Stimulated activated CD8-positive, alpha-beta memory T cell treated with anti-CD3 and anti-CD28 coated beads, Interleukin-2, amount 100 ng/mL, for 1 hour (primary cell): ENCODE data around the gene CHAMP1.

Source experiments
- DNase-seq, 2 donors: peaks; one replicate each; pipeline ENCODE4 v3.0.0-alpha.2; 2020; ENCODE audit warnings: low read depth in 2 of 2

The CHAMP1 gene

DNA sequence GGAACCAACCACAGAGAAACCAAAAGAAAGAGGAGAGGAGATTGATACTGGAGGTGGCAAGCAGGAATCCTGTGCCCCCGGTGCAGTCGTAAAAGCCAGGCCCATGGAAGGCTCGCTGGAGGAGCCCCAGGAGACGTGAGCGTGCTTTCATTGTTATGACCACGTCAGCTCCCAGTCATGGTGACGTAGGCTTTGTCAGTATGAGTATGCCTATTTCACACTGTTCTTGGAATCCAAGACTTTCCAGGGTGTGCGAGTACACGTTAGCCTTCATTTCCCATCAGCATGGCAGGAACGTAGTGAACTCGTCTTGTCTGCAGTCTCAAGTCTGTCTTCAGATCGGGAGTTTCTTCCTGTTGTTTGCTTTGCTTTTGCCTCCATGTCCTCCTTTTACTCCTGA, 15.4 kb upstream of the CHAMP1 start:
- no peak for DNase-seq

DNA sequence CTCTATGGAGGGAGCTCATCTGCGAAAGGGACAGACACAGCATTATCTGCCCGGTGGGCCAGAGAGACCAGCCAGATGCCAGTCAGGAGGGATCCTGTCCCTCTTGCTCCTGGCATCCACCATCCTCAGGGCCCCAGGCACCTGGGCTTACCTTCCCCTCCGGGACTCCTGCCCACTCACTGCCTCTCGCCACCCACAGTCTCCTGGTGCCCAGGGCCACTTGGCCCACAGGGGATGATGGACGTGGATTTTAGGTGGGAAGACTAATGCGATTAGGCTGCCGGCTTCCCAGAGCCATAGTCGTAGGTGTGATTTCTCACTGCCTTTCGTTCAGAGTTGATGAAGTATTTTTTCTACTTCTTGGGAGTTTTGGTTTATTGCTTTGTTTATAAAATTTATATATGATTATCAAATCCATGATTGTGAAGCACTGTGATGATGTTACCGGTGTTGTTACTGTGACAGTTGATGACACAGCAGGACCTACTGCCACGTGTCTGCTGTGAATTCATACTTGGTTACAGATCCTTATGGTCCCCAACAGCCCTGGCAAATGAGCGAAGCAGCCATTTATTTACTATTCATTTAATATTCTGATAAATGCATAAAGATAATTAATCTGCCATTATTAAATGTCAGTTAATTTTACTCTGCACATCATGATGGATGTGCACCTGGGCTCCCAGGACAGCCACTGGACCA, 14.5 kb upstream of the CHAMP1 start:
- DNase-seq, result no peak

DNA sequence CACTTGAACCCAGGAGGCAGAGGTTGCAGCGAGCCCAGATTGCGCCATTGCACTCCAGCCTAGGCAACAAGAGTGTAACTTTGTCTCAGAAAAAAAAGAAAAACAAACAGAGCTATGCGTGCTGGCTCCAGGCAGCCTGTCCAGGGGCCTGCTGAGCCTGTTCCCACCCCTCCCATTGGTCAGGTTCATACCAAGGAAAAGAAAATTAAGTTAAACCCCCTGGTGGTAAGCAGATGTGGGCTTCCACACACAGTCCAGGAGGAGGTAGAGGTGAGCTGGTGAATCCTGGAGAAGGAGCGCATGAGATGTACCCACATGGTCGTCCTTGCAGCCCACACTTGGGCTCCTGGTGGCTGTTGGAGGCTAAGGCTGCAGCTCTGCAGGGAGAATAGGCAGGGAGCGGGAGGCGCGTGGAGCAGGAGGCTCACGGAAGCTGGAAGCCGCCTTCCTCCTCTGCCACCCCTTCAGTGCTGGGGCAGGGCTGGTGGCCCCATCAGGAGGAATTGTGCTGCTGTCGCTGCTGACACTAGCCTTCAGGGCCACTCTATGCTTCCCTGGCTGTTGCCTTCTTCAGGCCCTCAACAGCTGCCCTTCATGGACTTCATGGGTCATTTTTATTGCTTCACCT, 10.5 kb upstream of the CHAMP1 start:
- DNase-seq, result no peak

DNA sequence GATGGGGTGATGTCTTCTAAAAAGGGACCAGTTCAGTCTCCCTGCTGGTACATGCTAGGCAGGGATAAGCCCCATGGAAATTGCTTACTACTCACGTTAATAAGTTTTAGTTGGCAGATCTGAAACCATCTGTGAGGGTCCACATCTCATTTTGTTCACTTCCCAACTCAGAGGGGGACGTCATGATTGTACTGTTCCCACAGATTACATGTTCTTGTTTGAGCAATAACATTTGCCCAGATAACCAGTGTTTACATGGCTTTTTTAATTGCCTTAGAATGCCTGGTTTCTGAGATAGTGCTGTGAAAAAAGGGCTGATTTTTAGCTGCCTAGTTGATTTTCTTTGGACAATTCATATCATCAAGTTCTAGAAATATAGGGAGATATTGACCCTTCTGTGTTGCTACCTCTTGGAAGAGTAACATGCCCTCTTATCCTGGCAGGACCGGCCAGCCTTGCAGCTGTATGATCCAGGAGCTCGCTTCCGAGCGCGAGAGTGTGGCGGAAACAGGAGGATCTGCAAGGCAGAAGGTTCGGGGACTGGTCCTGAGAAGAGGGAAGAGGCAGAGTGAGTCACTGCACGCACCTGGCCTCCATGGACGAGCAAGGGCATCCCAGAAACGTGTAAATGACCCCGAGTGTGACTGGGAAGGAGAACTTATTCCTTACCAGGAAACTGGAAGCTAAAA, 9.8 kb upstream of the CHAMP1 start:
- DNase-seq, result no peak

DNA sequence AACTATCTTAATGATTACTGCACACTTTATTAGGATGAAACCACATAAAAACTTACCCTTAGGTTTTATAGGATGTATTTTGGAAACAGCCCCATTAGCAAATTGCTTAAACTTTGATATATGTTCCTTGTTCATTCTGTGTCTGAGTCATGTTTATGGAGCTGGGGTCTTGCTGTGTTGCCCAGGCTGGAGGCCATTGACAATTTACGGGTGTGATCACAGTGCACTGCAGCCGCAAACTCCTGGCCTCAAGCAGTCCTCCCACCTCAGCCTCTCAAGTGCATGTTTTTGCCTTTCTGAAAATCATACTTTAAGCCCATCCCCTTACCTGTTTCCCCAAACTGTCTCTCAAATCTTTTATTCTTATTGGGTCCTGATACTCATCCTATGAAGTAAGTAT, 5.2 kb upstream of the CHAMP1 start:
- DNase-seq, result no peak

DNA sequence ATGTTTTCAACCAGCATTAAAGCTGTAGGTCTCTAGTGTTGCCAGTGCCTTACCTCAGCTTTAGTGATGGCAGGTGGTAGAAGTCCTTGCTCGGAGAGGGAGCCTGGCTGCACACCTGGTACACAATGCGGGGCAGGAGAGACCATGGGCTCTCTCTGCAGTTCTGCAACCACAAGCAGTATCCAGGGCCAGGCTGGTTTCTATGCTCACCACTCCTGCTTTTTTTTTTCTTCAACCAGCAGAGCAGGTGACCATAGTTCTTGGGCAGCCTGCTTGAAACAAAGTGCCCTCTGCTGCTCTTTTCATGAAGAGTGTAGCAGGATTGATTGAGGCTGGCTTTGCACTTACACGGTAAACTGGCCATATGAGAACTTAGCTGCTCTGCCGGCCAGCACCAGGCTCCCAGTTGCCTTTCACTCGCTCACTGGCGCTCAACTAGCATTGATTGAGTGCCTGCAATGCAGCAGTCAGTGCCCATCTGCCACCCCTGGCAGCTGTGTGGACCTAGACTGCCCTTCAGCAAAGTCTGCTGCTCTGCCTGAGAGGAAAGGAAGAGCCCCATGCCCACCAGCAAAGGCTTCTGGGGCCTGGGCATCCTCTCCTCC, 4.4 kb upstream of the CHAMP1 start:
- no peak for DNase-seq

DNA sequence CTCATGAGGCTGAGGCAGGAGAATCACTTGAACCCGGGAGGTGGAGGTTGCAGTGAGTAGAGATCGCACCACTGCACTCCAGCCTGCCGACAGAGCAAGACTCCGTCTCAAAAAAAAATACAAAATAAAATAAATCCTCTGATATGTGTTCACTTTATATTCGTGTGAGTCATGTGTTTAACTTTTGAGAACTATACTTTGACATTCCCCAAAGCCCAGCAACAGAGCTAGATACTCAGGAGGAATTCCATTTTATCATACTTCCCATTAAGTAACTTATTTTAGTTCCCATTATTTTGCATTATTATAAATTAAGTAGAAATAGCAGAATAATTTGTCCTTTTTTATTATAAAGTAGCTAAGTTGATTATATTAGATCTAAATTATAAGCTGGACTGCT, 3.3 kb upstream of the CHAMP1 start:
- no peak for DNase-seq

DNA sequence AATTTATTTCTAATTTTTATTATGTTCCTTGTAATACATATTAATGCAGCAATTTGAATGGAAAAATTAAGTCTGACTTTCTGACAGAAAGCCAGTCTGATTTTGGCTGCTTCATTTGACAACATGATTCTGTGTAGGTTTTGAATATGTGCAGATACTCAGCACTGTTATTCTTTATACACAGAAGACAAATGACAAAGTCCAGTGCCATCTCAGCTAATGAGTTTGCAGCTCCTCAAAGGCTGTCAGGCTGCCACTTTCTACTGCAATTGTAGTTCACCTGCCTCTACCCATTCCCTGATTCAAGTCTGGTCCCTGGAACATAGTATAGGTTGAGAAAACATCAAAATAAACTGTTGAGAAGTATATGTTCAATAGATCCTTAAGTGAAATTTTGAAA, 2.9 kb upstream of the CHAMP1 start:
- no peak for DNase-seq

DNA sequence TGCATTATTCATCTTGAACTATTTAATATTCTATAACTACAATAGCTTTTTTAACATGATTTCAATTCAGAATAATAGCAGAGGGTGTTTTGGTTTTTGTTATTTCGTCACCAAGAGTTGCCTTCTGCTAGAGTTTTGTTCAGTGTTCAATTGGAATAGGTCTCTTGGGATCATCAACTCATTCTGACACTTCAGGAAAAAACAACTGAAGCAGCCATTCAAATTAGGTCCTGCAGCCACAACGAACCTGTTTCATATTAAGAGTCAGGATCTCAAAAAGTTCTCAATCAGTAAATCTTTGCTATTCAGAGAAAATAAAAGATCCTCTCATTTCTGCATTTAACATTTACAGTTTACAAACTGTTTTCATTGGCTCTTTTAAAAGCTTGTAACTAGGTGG, 2.4 kb upstream of the CHAMP1 start:
- no peak for DNase-seq

DNA sequence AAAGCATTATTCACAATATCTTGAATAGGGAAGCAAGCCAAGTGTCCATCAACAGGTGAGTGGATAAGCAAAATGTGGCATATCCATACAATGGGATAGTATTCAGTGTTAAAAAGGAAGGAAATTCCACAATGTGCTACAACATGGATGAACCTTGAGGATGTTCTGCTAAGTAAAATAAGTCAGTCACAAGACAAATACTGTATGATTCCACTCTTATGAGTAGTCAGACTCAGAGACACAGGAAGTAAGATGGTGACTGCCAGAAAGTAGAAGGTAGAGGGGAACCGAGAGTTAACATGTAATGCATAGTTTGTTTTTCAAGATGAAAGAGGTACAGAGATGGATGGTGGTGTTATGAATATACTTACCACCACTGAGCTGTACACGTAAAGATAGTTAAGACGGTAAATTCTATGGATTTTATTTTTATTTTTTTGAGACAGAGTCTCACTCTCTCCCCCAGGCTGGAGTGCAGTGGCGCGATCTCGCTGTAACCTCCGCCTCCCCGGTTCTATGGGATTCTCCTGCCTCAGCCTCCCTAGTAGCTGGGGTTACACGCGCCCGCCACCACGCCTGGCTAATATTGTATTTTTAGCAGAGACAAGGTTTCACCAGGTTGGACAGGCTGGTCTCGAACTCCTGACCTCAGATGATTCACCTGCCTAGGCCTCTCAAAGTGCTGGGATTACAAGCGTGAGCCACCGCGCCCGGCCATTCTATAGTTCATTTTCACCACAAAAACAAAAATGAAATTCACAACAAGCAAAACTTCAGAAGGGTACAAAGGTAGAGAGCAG, 1.0 kb upstream of the CHAMP1 start:
- no peak for DNase-seq

DNA sequence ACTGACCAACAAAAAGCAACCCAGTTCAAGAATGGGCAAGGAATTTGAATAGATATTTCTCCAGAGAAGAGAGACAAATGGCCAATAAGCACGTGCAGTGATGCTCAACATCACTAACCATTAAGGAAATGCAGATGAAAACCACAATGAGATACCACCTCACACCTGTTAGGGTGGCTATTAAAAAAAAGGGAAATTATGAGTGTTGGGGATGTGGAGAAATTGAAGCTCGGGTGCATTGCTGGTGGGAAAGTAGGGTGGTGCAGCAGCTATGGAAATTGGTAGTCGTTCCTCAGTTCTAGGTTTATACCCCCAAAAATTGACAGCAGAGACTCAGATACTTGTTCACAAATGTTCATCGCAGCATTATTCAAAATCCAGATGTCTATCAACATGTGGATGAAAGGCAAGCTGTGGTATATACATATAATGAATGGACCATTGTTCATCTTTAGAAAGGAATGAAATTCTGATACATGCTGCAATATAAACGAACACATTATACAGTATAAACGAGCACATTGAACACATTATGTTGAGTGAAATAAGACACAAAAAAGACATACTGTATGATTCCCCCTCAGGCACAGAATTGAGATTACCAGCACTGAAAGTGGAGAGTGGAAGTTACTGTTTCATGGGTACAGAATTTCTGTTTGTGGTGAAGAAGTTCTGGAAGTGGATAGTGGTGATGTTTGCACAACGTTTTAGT, 927 bp downstream of the CHAMP1 start:
- DNase-seq, result no peak

DNA sequence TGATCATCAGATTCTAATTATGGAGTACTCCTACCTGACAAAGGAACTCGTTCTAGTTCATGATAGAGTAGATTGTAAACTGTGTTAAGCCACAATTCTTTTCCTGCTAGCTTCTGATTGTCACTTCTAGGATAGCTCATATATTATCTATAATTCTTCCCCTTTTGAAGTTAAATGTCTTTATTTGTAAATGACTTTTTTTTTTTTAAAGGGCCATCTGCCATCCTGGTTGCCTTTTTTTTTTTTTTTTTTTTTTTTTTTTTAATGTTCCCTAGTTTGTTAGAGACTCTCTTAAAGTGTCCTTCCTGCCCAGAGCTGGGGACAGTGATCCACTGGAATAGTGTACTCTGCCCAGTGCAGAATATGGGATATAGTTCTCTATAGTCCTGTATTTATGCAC, 4.3 kb downstream of the CHAMP1 start:
- no peak for DNase-seq

DNA sequence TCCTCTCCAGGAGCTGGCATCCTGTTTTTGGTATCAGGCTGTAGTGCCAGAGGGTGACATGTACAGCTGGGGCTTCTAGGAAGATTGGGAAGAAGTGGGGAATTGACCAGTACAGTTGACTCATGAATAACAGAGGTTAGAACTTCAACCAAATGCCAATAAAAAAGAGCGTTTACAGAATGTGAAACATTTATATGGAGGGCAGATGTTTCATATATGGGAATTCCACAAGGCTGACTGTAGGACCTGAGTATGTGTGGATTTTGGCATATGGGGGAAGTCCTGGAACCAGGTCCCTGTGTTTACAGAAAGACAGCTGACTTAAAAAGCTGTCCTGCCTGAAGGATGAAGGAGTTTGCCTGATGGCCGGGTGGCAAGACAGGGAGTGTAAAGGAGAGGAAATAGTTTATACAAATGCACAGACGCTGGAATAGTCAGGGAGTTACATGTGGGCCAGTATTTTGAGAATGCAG, 5.2 kb downstream of the CHAMP1 start:
- no peak for DNase-seq

DNA sequence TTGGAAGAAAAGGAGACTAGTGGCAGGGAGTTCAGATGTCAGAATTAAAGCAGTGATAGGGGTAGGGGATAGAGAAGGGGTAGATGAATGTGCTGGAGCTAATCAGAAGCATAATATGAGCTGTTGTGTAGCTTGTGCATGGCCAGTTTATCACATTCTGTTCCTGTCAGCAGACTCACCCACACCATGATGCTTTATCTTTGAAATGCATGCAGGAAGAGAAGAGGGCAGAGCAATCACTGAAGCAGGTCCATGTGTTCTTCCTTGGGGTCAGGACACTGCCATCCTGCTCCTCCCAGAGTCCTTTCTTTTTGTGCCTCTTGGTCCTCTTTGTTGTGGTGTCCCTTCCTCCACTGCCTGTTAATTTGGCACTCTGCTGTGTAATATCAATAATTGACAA, 5.8 kb downstream of the CHAMP1 start:
- no peak for DNase-seq

DNA sequence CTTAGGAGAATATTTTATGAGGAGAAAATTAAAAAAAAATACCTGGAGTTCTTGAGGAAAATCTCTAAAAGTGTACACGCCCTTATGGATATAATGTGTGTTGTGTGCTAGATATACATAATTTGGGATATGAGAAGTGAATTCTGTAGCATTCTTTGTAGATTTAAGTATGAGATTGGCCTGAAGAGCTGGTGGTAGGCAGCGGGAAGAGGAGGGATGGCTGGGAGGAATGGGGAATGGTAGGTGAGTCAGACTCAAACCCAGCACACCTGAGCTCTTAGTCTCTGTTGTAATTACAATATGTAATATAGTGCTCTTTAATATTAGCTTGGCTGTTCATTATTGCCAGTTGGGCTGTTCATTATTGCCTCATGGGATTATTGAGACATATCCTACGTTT, 7.0 kb downstream of the CHAMP1 start:
- no peak for DNase-seq

DNA sequence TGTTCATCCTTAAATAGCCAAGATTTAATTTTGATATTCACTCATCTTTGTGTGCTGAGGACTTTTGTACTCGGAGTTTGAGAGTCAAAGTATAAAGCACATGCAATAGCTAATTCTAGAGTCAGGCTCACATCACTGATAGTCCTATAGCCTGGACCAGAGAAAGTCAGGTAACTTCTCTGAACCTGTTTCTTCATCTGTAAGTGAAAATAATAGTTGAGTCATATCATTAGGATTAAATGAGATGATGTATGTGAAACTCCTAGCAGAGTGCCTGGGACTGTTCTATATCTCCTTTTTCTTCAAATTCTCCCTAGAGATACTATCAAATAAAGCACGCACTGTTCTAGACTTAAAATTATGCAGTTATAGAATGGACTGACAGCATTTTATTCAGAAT, 9.0 kb downstream of the CHAMP1 start:
- no peak for DNase-seq

DNA sequence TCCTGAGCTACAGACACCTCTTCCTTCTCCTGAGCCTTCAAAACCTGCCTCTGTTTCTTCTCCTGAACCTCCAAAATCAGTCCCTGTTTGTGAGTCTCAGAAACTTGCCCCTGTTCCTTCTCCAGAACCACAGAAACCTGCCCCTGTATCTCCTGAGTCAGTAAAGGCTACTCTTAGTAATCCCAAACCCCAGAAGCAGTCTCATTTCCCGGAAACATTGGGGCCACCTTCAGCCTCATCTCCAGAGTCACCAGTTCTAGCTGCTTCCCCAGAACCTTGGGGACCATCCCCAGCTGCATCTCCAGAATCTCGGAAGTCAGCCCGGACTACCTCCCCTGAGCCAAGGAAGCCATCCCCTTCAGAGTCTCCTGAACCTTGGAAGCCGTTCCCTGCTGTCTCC, 10.0 kb downstream of the CHAMP1 start:
- DNase-seq, result no peak

DNA sequence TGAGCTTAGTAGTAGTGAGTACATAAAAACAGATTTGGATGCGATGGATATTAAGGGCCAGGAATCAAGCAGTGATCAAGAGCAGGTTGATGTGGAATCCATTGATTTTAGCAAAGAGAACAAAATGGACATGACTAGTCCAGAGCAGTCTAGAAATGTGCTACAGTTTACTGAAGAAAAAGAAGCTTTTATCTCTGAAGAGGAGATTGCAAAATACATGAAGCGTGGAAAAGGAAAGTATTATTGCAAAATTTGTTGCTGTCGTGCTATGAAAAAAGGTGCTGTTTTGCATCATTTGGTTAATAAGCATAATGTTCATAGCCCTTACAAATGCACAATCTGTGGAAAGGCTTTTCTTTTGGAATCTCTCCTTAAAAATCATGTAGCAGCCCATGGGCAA, 11.4 kb downstream of the CHAMP1 start:
- no peak for DNase-seq

DNA sequence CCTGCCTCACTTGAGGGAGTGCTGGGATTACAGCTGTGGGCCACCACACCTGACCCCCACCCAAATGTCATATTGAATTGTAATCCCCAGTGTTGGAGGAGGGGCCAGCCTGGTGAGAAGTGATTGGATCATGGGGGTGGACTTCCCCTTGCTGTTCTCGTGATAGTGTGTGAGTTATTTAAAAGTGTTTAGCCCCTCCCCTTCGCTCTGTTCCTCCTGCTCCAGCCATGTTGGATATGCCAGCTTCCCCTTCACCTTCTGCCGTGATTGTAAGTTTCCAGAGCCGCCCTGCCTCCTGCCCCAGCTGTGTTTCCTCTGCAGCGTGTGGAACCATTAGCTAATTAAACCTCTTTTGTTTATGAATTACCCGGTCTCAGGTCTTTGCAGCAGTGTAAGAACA, 13.7 kb downstream of the CHAMP1 start:
- no peak for DNase-seq

DNA sequence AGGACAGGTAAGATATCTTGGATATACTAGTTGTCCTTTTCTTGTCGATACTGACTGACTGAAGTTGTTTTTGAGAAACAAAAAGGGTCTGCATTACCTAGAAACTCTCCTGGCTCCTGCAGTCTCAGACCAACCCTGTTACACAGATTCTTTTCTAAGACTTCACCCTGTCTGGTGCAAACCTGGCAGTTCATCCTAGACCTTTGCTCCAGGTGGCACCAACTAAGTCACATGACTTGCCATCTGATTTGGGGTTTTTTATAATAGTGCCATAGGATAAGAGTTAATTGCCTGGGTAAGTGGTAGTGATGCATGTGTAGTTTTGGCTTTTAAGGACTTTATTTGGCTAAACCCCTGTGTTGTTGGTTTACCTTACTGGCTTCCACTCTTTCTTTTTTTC, 14.3 kb downstream of the CHAMP1 start:
- no peak for DNase-seq

DNA sequence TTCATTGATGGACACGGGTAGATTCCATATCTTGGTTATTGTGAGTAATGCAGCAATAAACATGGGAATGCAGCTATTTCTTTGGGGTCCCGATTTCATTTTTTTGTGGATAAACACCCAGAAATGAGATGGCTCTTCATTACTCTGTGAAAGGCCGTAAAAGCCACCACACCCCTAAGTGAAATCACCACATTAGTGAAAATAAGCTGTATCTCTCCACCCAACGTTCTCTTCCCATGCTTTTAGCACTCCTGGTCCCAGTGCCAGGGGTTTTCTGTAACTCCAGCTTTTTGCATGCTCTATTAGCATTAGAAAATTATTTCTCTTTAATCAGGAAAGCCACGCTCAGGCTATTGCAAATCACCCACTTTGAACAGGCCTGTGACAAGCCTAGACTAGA, 15.8 kb downstream of the CHAMP1 start:
- no peak for DNase-seq
